Stimulated activated naive B cell treated with anti-CD40 and anti-IgM and Interleukin-4, amounts not matched to agents 10 μg/mL and 1 μg/mL and 100 μg/mL, for 72 hours (primary cell): ENCODE data around the gene NOS1.
"Not testable (repeated sequence)": the region's sequence is repeated elsewhere in the genome, so short reads cannot be mapped to it uniquely, and the experiment has no call there.

ENCODE experiments used
- ATAC-seq, 2 donors: fragments of 150-1000 bp; cut with Tn5 transposase; replicated peaks; 2 replicates each; pipeline ENCODE4 v1.10.0; 2021; ENCODE audit warnings: moderate library complexity in 1 of 2
- DNase-seq: peaks from one replicate; pipeline ENCODE4 v3.0.0; 2021
- H3K27ac Mint-ChIP-seq: one replicate; pipeline ENCODE4 v1.8.0; 2022; ENCODE audit warnings: mild to moderate bottlenecking, mixed read lengths
- H3K27me3 Mint-ChIP-seq, 2 donors: one replicate each; pipeline ENCODE4 v1.8.0; 2022; ENCODE audit warnings: mixed read lengths in 2 of 2
- H3K36me3 Mint-ChIP-seq, 2 donors: one replicate each; pipeline ENCODE4 v1.8.0; 2022; ENCODE audit warnings: mixed read lengths in 2 of 2, mild to moderate bottlenecking in 1 of 2
- H3K4me1 Mint-ChIP-seq, 2 donors: one replicate each; pipeline ENCODE4 v1.8.0; 2022; ENCODE audit warnings: mixed read lengths in 2 of 2, mild to moderate bottlenecking in 1 of 2
- H3K4me3 Mint-ChIP-seq, 2 donors: one replicate each; pipeline ENCODE4 v1.8.0; 2022; ENCODE audit warnings: mild to moderate bottlenecking in 2 of 2, mixed read lengths in 2 of 2, moderate library complexity in 1 of 2
- H3K9me3 Mint-ChIP-seq, 2 donors: one replicate each; pipeline ENCODE4 v1.8.0; 2022; ENCODE audit warnings: mixed read lengths in 2 of 2, mild to moderate bottlenecking in 1 of 2

The NOS1 gene

GRCh38 chr12:117384735-117385134, 23.3 kb upstream of the NOS1 start:
- no peak overlapping the region for H3K4me3 Mint-ChIP-seq
- H3K27me3 Mint-ChIP-seq = peaks cover 6 to 20% of the 10 kb centered on the region in 2 donors
- no peak overlapping the region for H3K27ac Mint-ChIP-seq
- DNase-seq = no peak
- H3K9me3 Mint-ChIP-seq = peaks cover 2 to 4% of the 10 kb centered on the region in 2 donors
- ATAC-seq = no peak
- H3K4me1 Mint-ChIP-seq = no peaks in the 10 kb centered on the region
- H3K36me3 Mint-ChIP-seq = no peaks in the 10 kb centered on the region

GRCh38 chr12:117380083-117380482, 18.7 kb upstream of the NOS1 start:
- peak in 1 of 2 donors; percentile 34 for ATAC-seq
- H3K27me3 Mint-ChIP-seq = peaks cover 0 to 25% of the 10 kb centered on the region in 2 donors
- H3K36me3 Mint-ChIP-seq = peaks cover 0 to 4% of the 10 kb centered on the region in 2 donors
- peaks cover 4 to 11% of the 10 kb centered on the region in 2 donors for H3K9me3 Mint-ChIP-seq
- DNase-seq = no peak
- H3K4me3 Mint-ChIP-seq = no peak overlapping the region
- H3K4me1 Mint-ChIP-seq = no peaks in the 10 kb centered on the region
- no peak overlapping the region for H3K27ac Mint-ChIP-seq

GRCh38 chr12:117377758-117378157, 16.3 kb upstream of the NOS1 start:
- DNase-seq = no peak
- peaks cover 7 to 12% of the 10 kb centered on the region in 2 donors for H3K9me3 Mint-ChIP-seq

GRCh38 chr12:117370588-117370987, 9.2 kb upstream of the NOS1 start:
- Mint-ChIP-seq H3K36me3 (no peaks in the 10 kb centered on the region), H3K27me3 (peaks cover 15 to 16% of the 10 kb centered on the region in 2 donors), H3K4me1 (no peaks in the 10 kb centered on the region), H3K4me3 (no peak overlapping the region), H3K9me3 (peaks cover 4 to 9% of the 10 kb centered on the region in 2 donors), H3K27ac (no peak overlapping the region)
- no peak for DNase-seq
- no peak for ATAC-seq

More at GRCh38 chr12:117377758-117378157, 16.3 kb upstream of the NOS1 start:
- no peaks in the 10 kb centered on the region for H3K4me1 Mint-ChIP-seq
- H3K27ac Mint-ChIP-seq = no peak overlapping the region
- no peak overlapping the region for H3K4me3 Mint-ChIP-seq
- peaks cover 0 to 20% of the 10 kb centered on the region in 2 donors for H3K27me3 Mint-ChIP-seq
- no peak for ATAC-seq
- peaks cover 0 to 4% of the 10 kb centered on the region in 2 donors for H3K36me3 Mint-ChIP-seq

GRCh38 chr12:117370000-117370399, 8.6 kb upstream of the NOS1 start:
- not testable (repeated sequence) for H3K4me1 Mint-ChIP-seq, DNase-seq, H3K4me3 Mint-ChIP-seq, H3K27ac Mint-ChIP-seq, H3K9me3 Mint-ChIP-seq, ATAC-seq, H3K36me3 Mint-ChIP-seq
- peaks cover 18 to 21% of the 10 kb centered on the region in 2 donors for H3K27me3 Mint-ChIP-seq

- DNase-seq (peak; percentile 30), ATAC-seq (peak; percentile 33 to 41)
- no peak overlapping the region for H3K4me3 Mint-ChIP-seq
- no peaks in the 10 kb centered on the region for H3K36me3 Mint-ChIP-seq
- no peak overlapping the region for H3K27ac Mint-ChIP-seq
- peaks cover 2 to 4% of the 10 kb centered on the region in 2 donors for H3K9me3 Mint-ChIP-seq
- peaks cover 41 to 44% of the 10 kb centered on the region in 2 donors for H3K27me3 Mint-ChIP-seq
- H3K4me1 Mint-ChIP-seq = peaks cover 0 to 3% of the 10 kb centered on the region in 2 donors
Measured at GRCh38 chr12:117367006-117367638, 5.7 kb upstream of the NOS1 start.

- peaks cover 0 to 3% of the 10 kb centered on the region in 2 donors for H3K4me1 Mint-ChIP-seq
Measured at GRCh38 chr12:117365049-117365616, 3.7 kb upstream of the NOS1 start.

GRCh38 chr12:117363953-117364486, 2.6 kb upstream of the NOS1 start:
- ATAC-seq = no peak
- Mint-ChIP-seq H3K27me3 (peaks cover 49 to 64% of the 10 kb centered on the region in 2 donors), H3K27ac (no peak overlapping the region), H3K4me3 (no peak overlapping the region), H3K9me3 (no peaks in the 10 kb centered on the region), H3K4me1 (peaks cover 0 to 3% of the 10 kb centered on the region in 2 donors), H3K36me3 (no peaks in the 10 kb centered on the region)
- DNase-seq = no peak

More at GRCh38 chr12:117365049-117365616, 3.7 kb upstream of the NOS1 start:
- H3K27me3 Mint-ChIP-seq = peaks cover 48 to 54% of the 10 kb centered on the region in 2 donors
- H3K9me3 Mint-ChIP-seq = peaks cover under 1 to 2% of the 10 kb centered on the region in 2 donors
- DNase-seq (no peak), ATAC-seq (no peak)
- H3K4me3 Mint-ChIP-seq = no peak overlapping the region
- no peaks in the 10 kb centered on the region for H3K36me3 Mint-ChIP-seq
- no peak overlapping the region for H3K27ac Mint-ChIP-seq

GRCh38 chr12:117363056-117363662, 1.7 kb upstream of the NOS1 start:
- Mint-ChIP-seq H3K27me3 (peaks cover 54 to 73% of the 10 kb centered on the region in 2 donors), H3K27ac (no peak overlapping the region), H3K36me3 (no peaks in the 10 kb centered on the region), H3K4me1 (peaks cover 0 to 3% of the 10 kb centered on the region in 2 donors), H3K4me3 (no peak overlapping the region), H3K9me3 (no peaks in the 10 kb centered on the region)
- DNase-seq (no peak), ATAC-seq (no peak)

- DNase-seq = no peak
- no peak overlapping the region for H3K4me3 Mint-ChIP-seq
- ATAC-seq = no peak
- H3K36me3 Mint-ChIP-seq = no peaks in the 10 kb centered on the region
- peaks cover 0 to 3% of the 10 kb centered on the region in 2 donors for H3K4me1 Mint-ChIP-seq
- no peaks in the 10 kb centered on the region for H3K9me3 Mint-ChIP-seq
- peaks cover 58 to 77% of the 10 kb centered on the region in 2 donors for H3K27me3 Mint-ChIP-seq
- H3K27ac Mint-ChIP-seq = no peak overlapping the region
Measured at GRCh38 chr12:117362391-117362790, 965 bp upstream of the NOS1 start.

GRCh38 chr12:117361905-117362304, 479 bp upstream of the NOS1 start:
- H3K36me3 Mint-ChIP-seq = no peaks in the 10 kb centered on the region
- no peak overlapping the region for H3K4me3 Mint-ChIP-seq
- ATAC-seq = no peak
- H3K27me3 Mint-ChIP-seq = peaks cover 58 to 77% of the 10 kb centered on the region in 2 donors
- DNase-seq = no peak
- no peak overlapping the region for H3K27ac Mint-ChIP-seq
- peaks cover 0 to 3% of the 10 kb centered on the region in 2 donors for H3K4me1 Mint-ChIP-seq
- H3K9me3 Mint-ChIP-seq = no peaks in the 10 kb centered on the region

GRCh38 chr12:117360551-117361346, 677 bp downstream of the NOS1 start:
- Mint-ChIP-seq H3K4me1 (peaks cover 0 to 3% of the 10 kb centered on the region in 2 donors), H3K4me3 (no peak overlapping the region), H3K27me3 (peaks cover 49 to 75% of the 10 kb centered on the region in 2 donors), H3K36me3 (no peaks in the 10 kb centered on the region), H3K27ac (no peak overlapping the region), H3K9me3 (no peaks in the 10 kb centered on the region)
- ATAC-seq (no peak), DNase-seq (no peak)

GRCh38 chr12:117360222-117360550, 1.2 kb downstream of the NOS1 start:
- no peak for ATAC-seq
- Mint-ChIP-seq H3K27ac (no peak overlapping the region), H3K27me3 (peaks cover 46 to 71% of the 10 kb centered on the region in 2 donors)

More at GRCh38 chr12:117360222-117360550, 1.2 kb downstream of the NOS1 start:
- no peak for DNase-seq
- H3K4me1 Mint-ChIP-seq = peaks cover 0 to 3% of the 10 kb centered on the region in 2 donors
- H3K36me3 Mint-ChIP-seq = no peaks in the 10 kb centered on the region
- H3K4me3 Mint-ChIP-seq = no peak overlapping the region
- no peaks in the 10 kb centered on the region for H3K9me3 Mint-ChIP-seq
